NCI-H1694 (cell line): ENCODE data around the gene HABP4.

ENCODE experiments used
- DNase-seq: peaks from one replicate; lab custom pipeline; 2025; lab: John Stamatoyannopoulos, UW

Gene HABP4, protein sequence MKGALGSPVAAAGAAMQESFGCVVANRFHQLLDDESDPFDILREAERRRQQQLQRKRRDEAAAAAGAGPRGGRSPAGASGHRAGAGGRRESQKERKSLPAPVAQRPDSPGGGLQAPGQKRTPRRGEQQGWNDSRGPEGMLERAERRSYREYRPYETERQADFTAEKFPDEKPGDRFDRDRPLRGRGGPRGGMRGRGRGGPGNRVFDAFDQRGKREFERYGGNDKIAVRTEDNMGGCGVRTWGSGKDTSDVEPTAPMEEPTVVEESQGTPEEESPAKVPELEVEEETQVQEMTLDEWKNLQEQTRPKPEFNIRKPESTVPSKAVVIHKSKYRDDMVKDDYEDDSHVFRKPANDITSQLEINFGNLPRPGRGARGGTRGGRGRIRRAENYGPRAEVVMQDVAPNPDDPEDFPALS

DNA sequence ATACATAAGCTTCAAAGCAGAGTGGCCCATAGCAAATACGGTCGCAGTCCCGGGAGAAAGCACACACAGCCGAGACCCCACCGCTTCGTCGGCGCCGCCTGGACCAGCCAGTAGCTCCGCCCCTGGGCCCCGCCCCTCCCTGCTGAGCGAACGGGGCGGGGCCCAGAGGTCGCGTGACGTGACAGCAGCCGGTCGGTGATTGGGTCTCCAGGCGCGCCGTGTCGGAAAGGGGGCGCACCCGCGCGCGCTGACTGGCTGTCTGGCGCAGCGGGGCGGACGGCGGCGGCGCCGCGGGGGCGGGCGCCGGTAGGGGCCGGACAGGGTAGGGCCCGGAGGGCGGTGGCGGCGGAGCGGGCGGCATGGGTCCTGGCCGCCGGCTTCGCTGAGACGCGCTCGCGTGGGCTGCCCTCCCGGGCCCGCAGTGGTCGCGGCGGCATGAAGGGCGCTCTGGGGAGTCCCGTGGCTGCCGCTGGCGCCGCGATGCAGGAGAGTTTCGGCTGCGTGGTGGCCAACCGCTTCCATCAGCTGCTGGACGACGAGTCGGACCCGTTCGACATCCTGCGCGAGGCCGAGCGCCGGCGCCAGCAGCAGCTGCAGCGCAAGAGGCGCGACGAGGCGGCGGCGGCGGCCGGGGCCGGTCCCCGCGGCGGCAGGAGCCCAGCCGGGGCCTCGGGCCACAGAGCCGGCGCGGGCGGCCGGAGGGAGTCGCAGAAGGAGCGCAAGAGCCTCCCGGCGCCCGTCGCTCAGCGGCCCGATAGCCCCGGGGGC is at the start of gene HABP4:
Gene HABP4, plus strand, starts transcription at position 325 of the 768 bp plus-strand sequence. Its CDS starts 111 bp downstream, at position 436.
- peak; percentile 78 for DNase-seq

DNA sequence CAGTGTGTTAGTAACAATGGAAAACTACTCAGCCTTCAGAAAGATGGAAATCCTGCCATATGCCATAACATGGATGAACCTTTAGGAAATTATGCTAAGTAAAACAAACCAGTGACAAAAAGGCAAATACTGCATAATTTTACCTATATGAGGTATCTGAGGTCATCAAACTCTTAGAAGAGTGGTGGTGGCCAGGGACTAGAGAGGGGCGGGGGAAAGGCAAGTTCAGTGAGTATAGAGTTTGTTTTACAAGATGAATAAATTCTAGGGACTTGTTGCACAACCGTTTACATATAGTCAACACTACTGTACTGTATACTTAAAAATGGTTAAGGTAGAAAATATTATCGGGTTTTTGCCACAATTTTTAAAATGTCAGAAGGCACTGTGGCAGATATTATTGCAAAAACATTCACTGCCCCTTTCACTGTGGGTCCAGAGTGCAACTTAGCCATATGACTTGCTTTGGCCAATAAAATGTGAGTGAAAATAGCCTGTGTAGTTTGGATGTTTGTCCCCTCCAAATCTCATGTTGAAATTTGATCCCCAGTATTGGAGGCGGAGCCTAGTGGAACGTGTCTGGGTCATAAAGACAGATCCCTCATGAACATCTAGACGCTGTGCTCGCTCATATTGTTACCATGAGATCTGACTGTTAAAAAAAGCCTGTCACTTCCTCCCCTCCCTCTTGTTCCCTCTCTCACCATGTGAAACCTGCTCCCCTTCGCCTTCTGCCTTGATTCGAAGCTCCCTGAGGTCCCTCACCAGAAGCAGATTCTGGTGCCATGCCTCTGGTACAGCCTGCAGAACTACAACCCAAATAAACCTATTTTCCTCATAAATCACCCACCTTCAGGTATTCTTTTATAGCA is 41.3 kb upstream of the HABP4 start:
- DNase-seq = no peak

DNA sequence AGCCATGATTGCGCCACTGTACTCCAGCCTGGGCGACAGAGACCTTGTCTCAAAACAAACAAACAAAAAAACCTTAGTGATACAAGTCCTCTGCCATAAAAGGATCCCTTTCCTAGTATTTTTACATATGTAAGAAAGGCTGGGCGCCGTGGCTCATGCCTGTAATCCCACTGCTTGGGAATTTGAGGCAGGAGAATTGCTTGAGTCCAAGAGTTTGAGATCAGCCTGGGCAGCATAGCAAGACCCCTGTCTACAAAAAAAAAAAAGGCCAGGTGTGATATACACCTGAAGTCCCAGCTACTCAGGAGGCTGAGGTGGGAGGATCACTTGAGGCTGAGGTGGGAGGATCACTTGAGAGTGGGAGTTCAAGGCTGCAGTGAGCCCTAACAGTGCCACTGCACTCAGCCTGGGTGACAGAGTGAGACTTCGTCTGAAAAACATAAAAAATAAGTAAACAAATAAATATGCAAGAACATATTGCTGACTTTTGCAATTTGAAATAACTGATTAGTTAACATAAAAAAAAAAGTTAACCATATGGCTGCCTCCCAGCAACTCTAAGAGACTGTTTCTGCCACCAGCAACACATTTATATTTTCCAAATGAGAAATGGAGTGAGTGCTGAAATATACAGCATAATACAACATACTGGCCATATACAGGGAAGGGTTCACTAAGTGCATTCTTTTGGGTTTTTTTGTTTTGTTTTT is 38.7 kb upstream of the HABP4 start:
- DNase-seq = no peak

DNA sequence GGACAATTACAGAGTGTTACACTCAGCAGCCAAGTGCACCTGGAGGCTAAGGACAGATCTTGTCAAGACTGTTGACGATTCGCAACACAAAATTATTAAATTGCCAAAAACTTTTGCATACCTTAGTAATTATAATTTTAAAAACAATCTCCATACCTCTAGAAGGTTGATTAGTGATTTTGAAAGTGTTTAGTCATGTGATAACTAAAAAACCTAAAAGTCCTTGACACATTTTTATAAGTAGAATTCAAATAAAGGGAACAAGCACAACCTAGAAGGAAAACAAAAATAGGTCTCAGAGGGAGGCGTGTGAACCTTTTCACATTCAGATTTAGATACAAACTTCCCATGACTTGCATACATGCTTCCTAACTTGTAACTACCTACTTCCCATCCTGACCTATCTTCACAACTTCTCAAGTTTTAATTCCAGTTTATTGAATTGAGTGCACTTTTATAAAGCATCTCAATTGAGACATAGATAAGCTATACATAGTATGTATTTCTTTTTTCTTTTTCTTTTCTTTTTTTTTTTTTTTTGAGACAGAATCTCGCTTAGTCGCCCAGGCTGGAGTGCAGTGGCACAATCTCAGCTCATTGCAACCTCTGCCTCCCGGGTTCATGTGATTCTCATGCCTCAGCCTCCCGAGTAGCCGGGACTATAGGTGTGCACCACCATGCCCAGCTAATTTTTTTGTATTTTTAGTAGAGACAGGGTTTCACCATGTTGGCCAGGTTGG is 37.6 kb upstream of the HABP4 start:
- no peak for DNase-seq

DNA sequence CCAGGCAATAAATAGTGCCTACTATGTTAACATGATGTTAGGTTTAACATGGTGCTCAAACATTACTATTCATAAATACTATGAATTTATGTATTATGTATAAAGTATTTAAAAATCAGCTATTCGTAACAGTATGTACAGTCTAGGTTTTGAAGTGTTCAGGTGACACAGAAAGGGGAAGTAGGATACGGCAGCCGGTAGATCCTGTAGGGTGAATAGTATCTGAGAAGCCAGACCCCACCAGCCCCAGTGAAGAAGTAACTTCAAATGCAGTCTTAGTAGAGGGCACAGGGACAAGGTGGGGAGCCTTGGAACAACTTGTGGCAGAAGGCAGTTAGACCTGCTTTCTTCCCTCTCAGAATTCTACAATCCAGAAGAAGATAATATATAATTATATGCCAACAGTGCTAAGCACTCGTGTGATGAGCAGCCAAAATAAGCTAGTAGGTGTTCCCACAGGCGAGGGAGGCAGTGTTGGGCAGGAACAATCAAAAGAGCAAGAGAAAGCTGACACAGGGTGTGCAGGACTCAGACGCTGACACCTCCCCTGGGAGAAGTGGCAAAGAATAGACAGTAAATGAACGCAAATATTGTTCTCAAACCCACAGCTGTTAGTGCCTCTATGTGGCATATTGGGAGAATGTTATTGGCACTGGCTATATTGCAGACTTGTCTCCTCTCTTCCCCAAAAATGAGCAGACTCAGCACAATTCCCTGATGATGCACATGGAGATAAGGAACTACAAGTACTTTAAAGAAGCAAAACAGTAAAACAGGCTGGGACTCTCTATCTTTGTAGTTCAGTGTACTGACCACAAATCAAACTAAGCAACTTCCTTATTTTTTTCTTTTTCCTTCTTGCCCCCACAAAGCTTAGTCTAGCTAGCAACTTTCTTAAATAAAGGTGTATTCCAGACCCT is 36.4 kb upstream of the HABP4 start:
- DNase-seq = peak; percentile 15

DNA sequence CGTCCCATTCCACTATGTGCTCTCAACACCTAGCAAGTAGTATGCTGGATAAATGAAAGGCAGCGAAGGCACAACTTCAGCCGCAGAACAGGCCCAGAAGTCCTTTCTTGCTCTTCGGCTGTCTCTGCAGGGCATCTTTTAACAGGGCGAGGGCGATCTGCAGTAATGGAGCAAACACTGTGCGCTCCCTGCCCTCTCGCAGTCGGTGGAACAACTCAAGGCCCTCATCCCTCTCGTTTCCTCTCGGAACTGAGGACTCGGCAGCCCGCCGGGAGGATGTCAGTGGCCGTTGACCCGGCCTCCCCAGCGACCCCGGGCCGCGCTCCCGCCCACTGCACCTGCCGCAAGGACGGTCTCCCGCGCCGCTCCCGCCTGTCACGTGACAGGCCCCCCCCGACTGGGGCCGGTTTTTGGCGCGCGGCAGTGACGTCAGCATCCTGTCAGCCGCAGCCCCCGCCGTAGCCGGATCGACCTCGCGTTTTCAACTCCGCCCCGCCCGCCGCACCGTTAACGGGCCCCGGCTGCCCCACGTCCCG is 32.9 kb upstream of the HABP4 start:
- DNase-seq = peak; percentile 32

DNA sequence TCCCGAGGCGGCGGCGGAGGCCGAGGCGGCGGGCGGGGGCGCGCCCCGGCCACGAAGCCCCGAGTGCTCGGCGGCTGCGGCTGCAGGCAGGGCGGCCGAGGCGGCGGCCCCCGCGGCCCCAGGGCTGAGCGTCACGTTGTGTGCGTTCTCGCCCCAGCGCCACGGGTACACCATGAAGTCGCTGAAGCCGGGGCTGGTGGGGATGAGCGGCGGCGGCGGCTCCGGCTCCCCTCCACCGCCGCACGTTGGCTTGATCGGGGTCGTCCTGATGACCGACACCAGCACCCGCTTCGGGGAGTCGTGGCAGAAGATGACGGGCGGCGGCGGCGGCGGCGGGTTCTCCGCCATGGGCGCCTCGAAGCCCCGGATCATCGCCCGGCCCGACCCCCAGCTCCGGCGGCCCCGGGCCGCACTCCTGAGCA is 32.3 kb upstream of the HABP4 start:
- no peak for DNase-seq

DNA sequence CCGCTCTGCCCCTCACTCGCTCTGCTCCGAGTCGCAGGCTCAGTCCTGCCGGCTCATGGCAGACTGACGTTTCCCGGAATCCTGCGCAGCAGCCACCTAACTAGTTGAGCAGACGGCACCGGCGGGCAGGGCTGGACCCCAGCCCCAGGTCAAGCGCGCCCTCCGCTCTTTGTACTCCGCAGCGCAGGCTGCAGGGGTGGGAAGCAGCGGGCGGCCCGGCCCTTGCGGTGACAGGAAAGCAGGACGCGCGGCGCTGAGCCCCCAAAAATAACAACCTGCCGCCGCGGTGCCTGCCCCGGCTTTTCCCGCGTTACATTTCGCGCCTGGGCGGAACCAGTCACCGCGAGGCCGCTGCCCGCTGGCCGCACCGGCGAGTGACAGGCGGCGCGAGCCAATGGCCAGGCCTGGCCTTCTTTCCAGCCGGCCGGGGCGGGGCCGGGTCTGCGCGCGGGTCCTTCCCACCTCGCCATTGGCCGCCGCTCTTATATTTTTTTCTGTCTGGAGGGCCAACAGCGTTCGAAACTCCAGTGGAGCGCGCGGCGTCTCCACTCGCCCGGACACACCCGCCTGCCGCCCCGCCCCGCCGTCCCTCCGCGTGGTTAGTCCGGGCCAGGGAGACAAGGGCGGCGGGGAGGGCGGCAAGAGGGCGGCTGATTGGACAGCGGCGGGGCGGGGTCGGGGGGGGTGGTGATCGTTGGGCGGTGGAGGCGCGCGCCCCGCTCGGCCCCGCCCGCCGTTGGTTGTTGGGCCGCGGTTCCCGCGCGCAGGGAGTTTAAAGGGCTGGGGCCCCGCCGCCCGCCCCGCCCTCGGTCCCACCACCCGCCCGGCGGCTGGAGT is 31.7 kb upstream of the HABP4 start, which contains the start of gene ZNF367:
Gene ZNF367, minus strand, starts transcription at position 288 of the 837 bp plus-strand sequence. CDS start 338 bp downstream, outside the sequence.
- DNase-seq = peak; percentile 84

DNA sequence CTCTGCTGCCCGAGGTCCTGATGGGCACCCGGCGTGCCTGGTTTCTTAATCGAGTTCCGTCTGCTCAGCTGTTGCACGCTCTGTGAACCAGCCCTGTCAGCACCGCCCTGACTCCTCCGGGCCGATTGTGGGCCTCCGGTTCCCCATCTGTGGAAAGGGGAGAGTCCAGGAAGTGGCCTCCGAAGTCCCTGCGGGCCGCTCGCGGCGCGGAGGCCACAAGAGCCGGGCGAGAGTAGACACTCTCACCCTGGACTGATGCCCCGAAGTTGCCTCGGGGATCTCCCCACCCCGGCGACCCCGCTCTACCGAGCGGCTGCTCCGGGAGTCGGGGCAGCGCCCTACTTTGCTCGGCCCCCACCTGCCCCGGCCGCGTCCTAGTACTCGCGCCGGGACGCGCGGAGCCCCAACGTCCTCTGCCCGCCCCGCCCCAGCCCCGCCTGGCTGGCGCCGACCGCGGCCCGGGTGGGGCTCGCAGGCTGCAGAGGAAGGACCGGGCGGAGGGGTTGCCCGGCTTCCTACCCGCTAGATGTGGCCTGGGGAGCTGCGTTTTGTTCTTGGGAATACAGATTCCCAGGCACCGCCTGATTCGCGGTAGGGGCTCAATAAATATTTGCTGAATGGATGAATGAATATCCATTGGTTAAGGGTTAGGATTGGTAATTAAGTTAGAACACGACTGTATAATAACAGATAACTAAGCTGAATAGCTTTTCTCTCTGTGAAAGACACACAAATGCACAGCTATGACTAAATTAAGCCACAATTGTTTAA is 30.9 kb upstream of the HABP4 start:
- peak; percentile 58 for DNase-seq

DNA sequence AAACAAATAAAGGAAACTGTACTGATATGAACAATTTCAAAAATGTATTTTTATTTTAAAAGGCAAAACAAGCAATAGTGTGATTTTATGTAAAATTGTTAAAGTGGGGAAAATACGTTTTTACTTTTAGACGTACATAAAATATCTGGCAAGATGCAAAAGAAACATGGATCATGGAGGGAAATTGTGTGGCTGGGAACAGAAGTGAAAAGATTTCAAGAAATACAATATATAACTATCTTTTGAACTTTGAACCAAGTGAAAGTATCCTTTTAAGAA is 30.3 kb upstream of the HABP4 start:
- no peak for DNase-seq

DNA sequence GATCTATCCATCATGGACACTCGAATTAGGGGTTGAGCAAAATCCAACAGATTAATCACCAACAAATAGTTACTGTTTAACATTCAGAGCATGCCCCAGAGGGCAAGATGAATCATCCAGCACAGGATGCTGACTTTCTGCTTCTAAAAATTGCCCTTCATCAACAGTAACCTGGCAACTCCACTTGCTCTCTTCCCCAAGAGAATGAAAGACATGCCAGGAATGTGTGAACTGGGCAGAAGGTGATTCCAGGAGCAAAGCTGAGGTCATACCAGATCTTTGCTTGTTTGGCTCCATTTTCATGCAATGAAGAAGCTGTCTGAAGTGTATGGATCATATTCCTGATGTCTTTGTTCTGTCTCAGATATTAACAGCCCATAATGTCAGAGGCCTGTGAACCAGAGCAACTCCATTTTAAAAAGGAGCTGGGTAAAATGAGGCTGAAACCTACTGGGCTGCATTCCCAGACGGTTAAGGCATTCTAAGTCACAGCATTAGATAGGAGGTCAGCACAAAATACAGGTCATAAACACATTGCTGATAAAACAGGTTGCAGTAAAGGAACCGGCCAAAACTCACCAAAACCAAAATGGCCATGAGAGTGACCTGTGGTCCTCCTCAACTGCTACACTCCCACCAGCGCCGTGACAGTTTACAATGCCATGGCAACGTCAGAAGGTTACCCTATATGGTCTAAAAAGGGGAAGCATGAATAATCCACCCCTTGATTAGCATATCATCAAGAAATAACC is 29.3 kb upstream of the HABP4 start:
- DNase-seq = no peak

DNA sequence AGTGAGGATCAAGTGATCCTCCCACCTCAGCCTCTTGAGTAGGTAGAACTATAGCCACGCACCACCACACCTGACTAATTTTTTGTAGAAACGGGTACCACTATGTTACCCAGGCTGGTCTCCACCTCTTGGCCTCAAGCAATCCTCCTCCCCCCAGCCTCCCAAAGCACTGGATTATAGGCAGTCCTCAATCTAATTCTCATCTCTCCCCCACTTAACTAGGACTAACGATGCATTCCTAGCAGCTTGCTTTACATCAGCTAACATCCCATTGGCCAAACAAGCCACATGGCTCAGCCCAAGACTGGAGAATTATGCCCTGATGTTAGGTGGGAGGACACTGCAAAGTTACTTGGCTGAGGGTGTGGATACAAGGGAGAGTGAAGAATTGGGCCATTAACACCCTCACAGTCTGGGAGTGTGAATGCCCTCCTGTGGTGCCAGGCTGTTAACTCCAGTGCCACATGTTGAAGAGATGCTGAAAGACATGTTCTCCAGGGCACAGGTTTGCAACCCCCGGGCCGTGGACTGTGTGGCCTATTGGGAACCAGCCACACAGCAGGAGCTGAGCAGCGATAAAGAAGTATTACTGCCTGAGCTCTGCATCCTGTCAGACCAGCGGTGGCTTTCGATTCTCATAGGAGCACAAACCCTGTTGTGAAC is 26.5 kb upstream of the HABP4 start:
- no peak for DNase-seq

DNA sequence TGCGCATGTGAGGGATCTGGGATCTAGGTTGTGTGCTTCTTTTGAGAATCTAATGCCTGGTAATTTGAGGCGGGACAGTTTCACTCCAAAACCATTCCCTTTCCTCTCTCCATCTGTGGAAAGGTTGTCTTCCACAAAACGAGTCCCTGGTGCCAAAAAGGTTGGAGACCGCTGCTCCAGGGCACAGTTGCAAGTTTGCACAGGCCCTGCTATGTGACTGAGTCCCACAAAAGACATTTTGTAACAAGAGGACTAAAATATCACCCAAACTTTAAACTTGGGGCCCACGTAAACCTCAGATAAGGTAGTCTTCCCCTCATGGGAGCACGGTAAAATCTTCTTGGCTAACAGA is 26.0 kb upstream of the HABP4 start:
- DNase-seq = no peak

DNA sequence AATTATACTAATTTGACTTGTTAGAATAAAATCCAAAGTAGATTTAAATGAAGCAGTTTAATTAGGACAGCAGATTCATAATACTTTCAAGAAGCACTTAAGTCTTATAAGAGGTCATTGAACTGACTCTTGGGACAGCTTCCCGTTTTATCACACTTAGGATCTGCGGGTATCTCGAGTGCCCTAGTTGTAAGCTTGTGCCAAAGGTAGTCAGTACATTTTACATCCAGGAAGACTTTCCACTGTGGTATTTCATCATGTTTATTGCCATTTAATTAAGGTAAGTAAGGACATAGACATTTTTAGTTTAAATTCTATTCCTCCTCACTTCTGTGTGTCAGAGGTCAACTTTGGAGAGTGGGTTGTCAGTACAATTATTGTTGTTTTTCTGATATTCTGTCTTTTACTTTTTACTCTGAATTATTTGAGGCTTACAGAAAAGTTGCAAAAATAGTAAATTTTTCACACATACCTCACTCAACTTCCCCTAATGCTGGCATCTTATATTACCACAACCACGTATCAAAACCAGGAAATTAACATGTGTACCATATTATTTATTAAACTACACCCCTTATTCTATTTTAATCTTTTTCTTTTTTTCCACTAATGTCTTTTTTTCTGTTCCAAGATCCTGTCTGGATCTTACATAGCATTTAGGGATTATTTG is 24.3 kb upstream of the HABP4 start:
- DNase-seq = no peak

DNA sequence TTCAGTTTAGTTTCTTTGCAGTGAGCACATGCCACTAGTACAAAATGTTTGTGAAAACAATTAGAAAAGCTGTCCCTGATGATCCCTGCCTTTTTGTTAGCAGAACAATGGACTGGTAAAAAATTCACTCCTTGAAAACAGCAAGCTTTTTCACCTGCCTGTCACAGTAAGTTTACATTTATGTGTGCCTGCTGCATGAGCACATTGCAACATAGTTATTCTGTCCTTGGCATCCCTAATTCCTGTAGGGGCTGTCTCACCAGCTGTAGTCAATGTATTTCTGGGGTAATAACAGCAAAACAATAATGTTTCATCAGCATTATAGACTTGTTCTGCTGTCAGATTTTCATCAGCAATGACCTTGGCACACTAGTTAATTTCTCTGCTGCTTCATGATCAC is 20.2 kb upstream of the HABP4 start:
- DNase-seq = no peak

DNA sequence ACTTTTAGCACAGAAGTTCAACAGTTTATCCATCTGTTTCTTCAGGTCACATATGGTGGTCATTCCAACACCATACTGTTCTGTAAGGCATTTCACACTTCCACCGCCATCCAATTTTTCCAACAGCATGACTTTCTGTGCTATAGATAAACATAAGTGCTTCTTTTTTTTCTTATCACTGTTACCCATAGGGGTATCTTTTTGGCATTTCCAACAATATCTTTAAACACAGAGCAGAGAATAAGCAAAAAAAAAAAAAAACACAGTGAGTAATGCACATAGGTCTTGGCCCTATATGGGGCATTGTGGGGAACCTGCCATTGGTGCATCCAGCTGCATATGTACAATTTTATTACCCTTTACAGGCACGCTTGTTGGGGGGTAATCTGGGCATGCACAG is 19.6 kb upstream of the HABP4 start:
- no peak for DNase-seq
